ENCODE results near the gene ZNF436.
A peak's percentile ranks its signal among the peaks of the same experiment; 100 is the strongest.
"Not testable (repeated sequence)": the region's sequence is repeated elsewhere in the genome, so short reads cannot be mapped to it uniquely, and the experiment has no call there.

The ZNF436 gene

DNA sequence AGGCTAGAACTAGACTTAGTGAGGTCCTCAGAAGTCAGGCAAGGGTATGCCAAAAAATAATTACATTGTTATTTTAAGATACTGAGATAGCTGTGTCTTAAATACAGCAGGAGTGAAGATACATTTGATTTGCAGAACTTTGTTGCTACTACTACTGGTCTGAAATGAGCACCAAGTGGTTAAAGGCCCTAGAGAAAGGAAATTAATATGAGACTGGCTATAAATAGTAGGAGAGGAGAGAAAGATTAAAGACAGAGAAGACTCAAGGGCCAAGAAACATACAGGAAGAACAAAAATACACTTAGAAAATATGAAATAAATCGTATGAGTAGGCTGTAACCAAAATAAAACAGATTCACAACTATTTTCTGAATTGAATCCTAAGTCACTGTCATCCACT is 46.9 kb downstream of the ZNF436 start:
- no peak for DNase-seq
- TF ChIP-seq, protein P1, sequence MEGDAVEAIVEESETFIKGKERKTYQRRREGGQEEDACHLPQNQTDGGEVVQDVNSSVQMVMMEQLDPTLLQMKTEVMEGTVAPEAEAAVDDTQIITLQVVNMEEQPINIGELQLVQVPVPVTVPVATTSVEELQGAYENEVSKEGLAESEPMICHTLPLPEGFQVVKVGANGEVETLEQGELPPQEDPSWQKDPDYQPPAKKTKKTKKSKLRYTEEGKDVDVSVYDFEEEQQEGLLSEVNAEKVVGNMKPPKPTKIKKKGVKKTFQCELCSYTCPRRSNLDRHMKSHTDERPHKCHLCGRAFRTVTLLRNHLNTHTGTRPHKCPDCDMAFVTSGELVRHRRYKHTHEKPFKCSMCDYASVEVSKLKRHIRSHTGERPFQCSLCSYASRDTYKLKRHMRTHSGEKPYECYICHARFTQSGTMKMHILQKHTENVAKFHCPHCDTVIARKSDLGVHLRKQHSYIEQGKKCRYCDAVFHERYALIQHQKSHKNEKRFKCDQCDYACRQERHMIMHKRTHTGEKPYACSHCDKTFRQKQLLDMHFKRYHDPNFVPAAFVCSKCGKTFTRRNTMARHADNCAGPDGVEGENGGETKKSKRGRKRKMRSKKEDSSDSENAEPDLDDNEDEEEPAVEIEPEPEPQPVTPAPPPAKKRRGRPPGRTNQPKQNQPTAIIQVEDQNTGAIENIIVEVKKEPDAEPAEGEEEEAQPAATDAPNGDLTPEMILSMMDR (IDR thresholded peaks at IDR 0.05), result no peak
- Mint-ChIP-seq H3K4me1 (no peaks in the 10 kb centered on the region), H3K36me3 (ENCODE audit: low read depth) (peaks cover 84% of the 10 kb centered on the region), H3K4me3 (no peak overlapping the region), H3K9me3 (peaks cover 3% of the 10 kb centered on the region), H3K27me3 (ENCODE audit: low read depth, poor library complexity) (no peaks in the 10 kb centered on the region), H3K27ac (no peak overlapping the region)

DNA sequence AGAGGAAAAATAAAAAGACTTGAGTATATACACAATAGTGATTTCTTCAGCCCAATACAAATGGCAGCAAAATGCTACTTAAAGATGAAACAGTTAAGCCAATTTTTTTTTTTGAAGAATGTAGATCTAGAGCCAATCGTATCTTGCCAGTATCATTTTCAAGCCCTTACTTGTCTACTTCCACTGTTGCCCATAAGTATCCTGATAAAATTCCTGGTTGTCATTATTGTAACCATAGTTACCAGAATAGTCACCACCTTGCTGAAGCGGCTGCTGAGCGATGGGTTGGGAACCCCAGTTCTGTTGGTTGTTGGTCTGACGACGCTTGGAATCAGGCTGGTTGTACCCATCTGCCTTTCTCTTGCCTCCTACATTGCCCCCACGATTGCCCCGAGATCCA is 59.4 kb downstream of the ZNF436 start:
- peak overlapping the region; percentile 26 for H3K27ac Mint-ChIP-seq

More for the DNA sequence above, 59.4 kb downstream of the ZNF436 start:
- not testable (repeated sequence) for H3K27me3 Mint-ChIP-seq (ENCODE audit: low read depth, poor library complexity); H3K4me1 Mint-ChIP-seq; H3K9me3 Mint-ChIP-seq; DNase-seq; H3K4me3 Mint-ChIP-seq
- peaks cover 69% of the 10 kb centered on the region for H3K36me3 Mint-ChIP-seq (ENCODE audit: low read depth)
